Measurements from ENCODE around the gene SYDE1.
A peak's percentile ranks its signal among the peaks of the same experiment; 100 is the strongest.

Gene SYDE1

DNA sequence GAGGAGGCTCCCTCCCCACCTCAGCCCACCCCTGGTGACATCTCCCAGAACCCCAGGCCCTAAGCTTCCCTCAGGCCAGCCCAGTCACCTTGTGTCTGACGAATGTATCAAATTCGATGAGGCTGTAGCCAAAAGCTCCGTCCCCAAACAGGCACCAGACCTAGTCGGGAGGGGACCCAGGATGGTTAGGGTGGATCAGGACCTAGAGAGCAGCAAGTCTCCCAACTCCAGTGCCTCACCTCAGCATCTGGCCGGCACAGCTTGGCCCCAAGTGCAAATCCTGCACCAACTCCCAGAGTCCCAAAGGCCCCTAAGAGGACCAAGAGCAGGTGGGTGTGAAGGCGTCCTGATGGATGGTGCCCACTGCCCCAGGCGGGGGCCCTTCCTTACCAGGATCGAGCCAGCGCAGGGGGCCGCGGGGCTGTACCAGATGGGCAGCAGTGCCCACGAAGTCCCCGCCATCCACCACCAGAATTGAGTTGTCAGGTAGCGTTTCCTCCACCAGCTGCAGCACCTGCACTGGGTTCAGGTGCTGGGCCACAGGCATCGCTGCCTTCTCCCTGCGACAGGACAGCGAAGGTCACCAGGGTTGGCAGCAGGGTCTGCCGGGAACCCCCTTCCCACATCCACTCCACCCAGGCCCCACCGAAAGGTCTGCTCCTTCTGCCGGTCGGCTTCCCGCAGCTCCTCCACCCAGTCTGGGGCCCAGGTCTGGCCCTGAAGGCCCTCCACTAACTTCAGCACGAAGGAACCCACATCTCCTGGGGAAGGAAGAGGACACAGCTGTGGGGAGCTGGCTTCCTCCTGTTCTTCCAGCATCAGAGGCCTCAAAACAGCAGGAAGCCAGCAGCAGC, 8.8 kb downstream of the SYDE1 start:
- H3K27me3 Mint-ChIP-seq (ENCODE audit: low read depth), result no peaks in the 10 kb centered on the region
- TF ChIP-seq, protein P1, sequence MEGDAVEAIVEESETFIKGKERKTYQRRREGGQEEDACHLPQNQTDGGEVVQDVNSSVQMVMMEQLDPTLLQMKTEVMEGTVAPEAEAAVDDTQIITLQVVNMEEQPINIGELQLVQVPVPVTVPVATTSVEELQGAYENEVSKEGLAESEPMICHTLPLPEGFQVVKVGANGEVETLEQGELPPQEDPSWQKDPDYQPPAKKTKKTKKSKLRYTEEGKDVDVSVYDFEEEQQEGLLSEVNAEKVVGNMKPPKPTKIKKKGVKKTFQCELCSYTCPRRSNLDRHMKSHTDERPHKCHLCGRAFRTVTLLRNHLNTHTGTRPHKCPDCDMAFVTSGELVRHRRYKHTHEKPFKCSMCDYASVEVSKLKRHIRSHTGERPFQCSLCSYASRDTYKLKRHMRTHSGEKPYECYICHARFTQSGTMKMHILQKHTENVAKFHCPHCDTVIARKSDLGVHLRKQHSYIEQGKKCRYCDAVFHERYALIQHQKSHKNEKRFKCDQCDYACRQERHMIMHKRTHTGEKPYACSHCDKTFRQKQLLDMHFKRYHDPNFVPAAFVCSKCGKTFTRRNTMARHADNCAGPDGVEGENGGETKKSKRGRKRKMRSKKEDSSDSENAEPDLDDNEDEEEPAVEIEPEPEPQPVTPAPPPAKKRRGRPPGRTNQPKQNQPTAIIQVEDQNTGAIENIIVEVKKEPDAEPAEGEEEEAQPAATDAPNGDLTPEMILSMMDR (IDR thresholded peaks at IDR 0.05; ENCODE audit: unreplicated experiment in 3 of 3), result no peak
- no peaks in the 10 kb centered on the region for H3K4me1 Mint-ChIP-seq
- H3K4me3 Mint-ChIP-seq, result no peak overlapping the region
- H3K27ac Mint-ChIP-seq, result no peak overlapping the region
- peaks cover 79% of the 10 kb centered on the region for H3K36me3 Mint-ChIP-seq (ENCODE audit: low read depth)
- no peaks in the 10 kb centered on the region for H3K9me3 Mint-ChIP-seq

DNA sequence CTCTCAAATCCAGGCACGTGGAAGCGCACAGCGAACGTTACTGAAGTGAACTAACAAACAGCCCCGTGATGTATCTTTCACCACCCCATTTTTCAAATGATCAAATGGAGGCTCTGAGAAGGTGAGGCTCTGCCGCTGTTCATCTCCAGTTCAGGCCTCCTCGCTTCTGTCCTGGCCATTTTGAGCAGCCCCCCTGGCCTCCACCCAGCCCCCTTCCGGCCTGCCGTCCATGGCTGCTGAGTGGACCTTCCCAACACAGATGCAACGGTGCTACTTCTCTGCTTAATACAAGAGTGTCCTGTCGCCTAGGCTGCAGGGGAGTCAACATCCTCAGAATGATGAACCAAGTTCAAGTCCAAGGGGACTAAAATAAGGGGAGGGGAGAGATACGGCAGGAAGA, 9.7 kb downstream of the SYDE1 start:
- Mint-ChIP-seq H3K9me3 (no peaks in the 10 kb centered on the region), H3K36me3 (ENCODE audit: low read depth) (peaks cover 79% of the 10 kb centered on the region), H3K4me3 (peak overlapping the region in 1 of 3 experiments; percentile 13), H3K27me3 (ENCODE audit: low read depth) (no peaks in the 10 kb centered on the region), H3K4me1 (no peaks in the 10 kb centered on the region), H3K27ac (no peak overlapping the region)
- TF ChIP-seq, protein P1 (IDR thresholded peaks at IDR 0.05; ENCODE audit: unreplicated experiment in 3 of 3), result no peak

DNA sequence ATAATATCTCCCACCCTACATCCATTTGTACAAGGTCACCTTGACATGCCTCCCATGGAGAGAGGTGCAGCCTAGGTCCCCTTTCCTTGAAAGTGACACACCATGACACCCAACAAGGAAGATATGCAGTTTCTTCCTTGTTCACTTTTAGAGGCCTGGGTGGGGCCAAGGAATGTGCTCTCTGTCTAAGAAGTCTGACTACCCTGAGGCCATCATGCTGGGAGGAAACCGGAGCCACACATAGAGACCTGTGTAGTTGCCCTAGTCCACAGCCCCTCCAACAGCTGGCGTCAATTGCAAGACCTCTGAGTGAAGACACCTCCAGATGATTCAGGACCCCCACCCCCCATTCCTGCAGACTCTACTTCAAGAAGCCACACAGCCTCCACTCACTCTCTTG, 11.0 kb downstream of the SYDE1 start:
- Mint-ChIP-seq H3K27me3 (ENCODE audit: low read depth) (no peaks in the 10 kb centered on the region), H3K36me3 (ENCODE audit: low read depth) (peaks cover 75% of the 10 kb centered on the region), H3K4me3 (no peak overlapping the region), H3K27ac (no peak overlapping the region), H3K9me3 (no peaks in the 10 kb centered on the region), H3K4me1 (no peaks in the 10 kb centered on the region)
- TF ChIP-seq, protein P1 (IDR thresholded peaks at IDR 0.05; ENCODE audit: unreplicated experiment in 3 of 3), result no peak

DNA sequence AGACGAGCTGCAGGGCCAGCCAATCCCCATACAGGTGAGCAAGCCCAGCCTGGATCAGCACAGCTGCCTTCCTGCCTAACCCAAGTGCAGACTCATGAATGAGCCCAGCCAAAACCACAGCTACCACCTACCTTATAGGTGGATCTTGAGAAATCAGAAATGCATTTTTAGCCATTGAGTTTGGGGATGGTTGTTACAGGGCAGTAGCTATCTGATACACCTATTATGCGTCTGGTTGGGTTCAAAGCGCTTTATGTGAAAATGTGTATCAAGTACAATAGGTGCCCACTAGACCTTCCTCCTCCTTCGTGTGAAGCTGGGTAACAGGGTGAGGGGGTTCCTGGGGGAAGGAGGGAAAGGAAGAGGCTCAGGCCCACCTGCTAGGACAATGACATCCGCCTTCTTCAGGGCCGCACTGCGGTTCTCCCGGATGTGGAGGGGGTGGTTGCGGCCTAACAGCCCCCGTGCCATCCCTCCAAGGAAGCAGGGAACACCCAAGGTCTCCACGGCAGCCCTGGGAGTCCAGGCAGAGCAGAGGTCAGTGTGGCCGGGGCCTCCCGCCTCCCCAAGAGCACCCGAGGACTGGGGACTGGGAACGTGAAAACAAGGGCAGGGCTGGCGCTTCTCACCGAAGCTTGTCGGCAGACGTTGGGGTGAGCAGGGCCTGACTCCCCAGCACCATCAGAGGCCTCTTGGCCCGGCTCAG, 11.7 kb downstream of the SYDE1 start:
- Mint-ChIP-seq H3K4me3 (no peak overlapping the region), H3K36me3 (ENCODE audit: low read depth) (peaks cover 71% of the 10 kb centered on the region), H3K4me1 (peaks cover 2% of the 10 kb centered on the region)

DNA sequence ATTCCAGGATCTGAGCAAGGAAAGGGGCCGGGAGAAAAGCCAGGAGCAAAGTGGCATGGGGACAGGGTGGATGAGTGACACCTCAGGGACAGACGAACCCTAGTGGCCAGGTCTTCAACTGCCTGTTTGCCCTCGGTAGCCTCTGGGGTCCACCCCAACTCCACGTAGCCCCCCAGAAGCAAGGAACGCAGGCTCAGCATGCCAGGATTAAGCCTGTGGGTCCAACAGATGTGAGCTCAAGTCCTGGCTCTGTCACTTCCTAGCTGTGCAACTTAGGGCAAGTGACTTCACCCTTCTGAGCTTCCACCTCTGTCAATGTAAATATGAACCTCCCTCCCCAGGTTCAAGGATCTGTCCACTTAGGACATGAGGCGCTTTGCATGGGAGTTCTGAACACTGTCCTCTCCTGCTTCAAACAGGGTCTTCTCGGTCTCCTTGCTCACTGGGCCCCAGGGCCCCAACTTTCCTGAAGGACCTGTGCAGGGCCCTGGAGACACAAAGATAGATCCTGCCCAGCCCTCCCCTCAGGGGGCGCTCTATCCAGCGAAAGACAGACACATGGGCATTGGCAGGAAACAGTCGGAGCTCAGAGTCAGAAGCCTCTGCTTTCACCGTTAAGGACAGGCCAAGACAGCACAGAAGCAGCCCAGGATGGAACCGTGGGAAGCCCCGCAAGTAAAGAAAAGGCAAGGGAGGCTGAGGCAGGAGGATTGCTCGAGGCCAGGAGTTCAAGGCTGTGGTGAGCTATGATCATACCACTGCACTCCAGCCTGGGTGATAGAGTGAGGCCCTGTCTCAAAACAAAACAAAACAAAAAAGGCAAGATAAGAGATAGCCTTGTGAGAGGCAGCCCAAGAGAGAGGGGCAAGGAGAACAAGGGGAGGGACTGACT, 13.2 kb downstream of the SYDE1 start:
- H3K4me3 Mint-ChIP-seq, result peak overlapping the region; percentile 20 to 47 (median 45)
- H3K27me3 Mint-ChIP-seq (ENCODE audit: low read depth), result no peaks in the 10 kb centered on the region
- peaks cover 13% of the 10 kb centered on the region for H3K4me1 Mint-ChIP-seq
- TF ChIP-seq, protein P1 (IDR thresholded peaks at IDR 0.05; ENCODE audit: unreplicated experiment in 3 of 3), result no peak
- peaks cover 58% of the 10 kb centered on the region for H3K36me3 Mint-ChIP-seq (ENCODE audit: low read depth)
- H3K9me3 Mint-ChIP-seq, result no peaks in the 10 kb centered on the region
- H3K27ac Mint-ChIP-seq, result no peak overlapping the region

More for the DNA sequence above, 11.7 kb downstream of the SYDE1 start:
- no peaks in the 10 kb centered on the region for H3K27me3 Mint-ChIP-seq (ENCODE audit: low read depth)
- H3K9me3 Mint-ChIP-seq, result no peaks in the 10 kb centered on the region
- TF ChIP-seq, protein P1 (IDR thresholded peaks at IDR 0.05; ENCODE audit: unreplicated experiment in 3 of 3), result no peak
- H3K27ac Mint-ChIP-seq, result no peak overlapping the region
